A549 treated with AZD2906 at 1 μM for 4 hours (cell line): ENCODE data around the gene ARRDC1. TPM values are rescaled to one million over a fixed set of nuclear protein-coding genes. Genes with fewer than 3 reads are reported as not detected.

Experiments
- total RNA-seq: library from RNA; stranded (reverse); fragments of 200-300 nt; extraction: Qiagen RNA extraction; gene quantifications from 5 replicates; pipeline ENCODE4 v1.2.3, GENCODE V29; 2022

Gene ARRDC1, protein sequence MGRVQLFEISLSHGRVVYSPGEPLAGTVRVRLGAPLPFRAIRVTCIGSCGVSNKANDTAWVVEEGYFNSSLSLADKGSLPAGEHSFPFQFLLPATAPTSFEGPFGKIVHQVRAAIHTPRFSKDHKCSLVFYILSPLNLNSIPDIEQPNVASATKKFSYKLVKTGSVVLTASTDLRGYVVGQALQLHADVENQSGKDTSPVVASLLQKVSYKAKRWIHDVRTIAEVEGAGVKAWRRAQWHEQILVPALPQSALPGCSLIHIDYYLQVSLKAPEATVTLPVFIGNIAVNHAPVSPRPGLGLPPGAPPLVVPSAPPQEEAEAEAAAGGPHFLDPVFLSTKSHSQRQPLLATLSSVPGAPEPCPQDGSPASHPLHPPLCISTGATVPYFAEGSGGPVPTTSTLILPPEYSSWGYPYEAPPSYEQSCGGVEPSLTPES
- total RNA-seq = 43.4 to 73.2 TPM (median 64.8 TPM) in 5 replicates

DNA sequence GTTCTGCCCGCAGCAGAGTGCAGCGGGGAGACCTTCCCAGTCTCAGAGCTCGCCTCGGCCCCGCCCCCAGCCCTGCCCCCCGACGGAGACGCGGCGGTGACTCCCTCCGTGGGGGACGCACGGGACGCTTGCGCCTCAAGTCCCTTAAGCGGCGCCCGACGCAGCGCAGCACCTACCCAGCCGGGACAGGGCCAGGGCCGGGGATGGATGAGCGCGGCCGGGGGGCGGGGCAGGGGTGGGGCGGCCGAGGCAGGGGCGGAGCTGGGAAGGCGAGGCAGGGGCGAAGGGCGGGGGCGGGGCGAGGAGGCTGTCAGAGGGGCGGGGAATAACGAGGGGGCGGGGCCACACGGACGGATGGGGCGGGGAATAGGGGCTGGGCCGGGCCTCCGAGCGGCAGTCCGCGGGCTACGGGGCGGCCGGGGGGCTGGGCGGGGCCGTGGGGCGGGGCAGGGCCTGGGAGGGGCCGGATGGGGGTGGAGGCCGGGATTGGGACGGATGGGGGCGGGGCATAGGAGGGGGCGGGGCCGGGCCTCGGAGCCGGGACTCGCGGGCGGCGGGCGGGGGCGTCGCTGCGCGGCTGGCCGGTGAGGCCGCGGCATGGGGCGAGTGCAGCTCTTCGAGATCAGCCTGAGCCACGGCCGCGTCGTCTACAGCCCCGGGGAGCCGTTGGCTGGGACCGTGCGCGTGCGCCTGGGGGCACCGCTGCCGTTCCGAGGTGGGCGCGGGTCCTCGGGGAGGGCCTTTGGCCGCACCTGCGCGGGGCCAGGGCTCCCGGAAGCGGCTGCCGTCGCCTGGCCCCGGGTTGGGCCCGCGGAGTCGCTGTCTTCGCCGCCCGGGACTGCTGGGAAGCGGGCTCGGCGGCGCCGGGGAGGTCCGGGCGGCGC lies at the start of gene ARRDC1:
Gene ARRDC1 (plus strand): TSS at position 566 of the 884 bp plus-strand sequence. CDS start 32 bp downstream, at position 598.

DNA sequence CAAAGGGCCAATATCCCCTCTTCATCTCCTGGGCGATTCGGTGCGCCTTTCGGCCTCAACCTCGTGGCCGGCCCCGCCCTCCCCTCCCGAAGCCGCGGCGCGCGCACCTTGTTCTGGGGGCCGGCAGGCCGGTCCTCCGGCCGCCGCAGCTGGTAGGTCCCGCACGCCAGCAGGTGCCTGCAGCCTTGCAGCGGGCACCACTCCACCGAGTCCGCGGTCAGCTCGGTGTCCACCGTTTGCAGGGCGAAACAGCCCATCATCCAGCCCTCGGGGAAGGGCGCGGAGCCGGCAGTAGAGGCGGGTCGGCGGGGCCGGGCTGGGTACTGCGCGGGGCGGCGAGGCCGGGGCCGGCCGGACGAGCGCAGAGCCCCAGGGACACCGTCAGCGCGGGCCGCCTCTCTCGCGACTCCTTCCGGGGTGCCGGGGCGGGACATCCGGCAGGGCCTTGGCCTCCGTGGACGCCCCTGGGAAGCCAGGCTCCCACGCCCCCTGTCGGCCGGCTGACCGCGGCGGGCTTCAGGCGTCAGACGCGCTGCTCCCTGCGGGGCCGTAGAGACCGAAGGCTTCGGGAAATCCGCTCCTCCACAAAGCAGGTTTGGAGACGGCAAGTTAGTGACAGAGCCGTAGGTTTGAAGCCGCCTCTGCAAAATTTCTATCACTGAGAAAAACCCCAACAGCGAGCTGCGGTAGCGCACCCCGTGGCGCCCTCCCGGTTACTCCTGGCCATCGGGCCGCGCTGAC lies 26.8 kb upstream of the ARRDC1 start, which contains the start of gene DPH7:
Gene DPH7 (minus strand): TSS at position 408 of the 741 bp plus-strand sequence. CDS start 148 bp downstream, at position 260.

DNA sequence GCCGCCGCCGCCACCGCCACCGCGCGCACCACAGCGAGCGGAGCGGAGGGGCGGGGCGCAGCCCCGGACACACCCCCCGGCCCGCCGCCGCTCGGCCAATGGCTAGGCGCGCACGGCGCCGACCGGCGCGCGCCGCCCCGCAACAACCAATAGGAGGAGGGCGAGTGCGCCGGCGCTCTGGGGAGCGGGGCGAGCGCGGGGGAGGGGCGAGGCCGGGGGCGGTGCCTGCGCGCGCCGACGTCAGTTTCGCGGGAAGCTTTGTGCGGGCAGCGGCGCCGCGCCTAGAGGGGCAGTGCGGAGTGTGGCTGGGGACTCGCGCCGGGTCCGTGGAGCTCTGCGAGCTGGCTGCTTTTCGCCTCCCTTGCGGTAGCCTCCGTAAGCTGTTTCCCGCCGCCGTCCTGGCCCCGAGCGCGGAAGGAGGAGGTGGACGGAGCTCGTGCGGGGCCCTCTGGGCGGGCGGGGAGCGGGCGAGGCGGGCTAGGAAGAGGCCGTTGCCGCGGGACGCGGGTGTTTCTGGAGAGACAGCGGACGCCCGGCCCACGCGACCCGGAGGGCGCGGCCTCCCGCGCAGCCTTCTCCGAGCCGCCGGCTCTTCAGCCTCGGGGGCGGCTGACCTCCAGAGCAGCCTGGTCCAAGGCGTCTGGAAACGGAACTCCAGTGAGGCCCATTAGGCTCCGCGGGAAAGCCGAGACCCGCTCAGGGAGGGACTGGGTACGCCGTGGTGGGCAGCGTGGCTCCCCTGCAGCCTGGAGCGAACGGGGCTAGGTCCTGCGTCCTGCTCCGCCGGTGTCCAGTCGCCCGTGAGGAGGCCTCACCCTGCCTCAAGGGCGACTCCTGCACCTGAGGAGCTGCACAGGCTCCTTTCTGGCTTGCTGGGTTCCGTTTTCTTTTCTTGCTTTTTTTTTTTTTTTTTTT lies 14.8 kb upstream of the ARRDC1 start, which contains the start of gene ZMYND19:
Gene ZMYND19 (minus strand): TSS at position 44 of the 915 bp plus-strand sequence. CDS start 249 bp downstream, outside the sequence.

DNA sequence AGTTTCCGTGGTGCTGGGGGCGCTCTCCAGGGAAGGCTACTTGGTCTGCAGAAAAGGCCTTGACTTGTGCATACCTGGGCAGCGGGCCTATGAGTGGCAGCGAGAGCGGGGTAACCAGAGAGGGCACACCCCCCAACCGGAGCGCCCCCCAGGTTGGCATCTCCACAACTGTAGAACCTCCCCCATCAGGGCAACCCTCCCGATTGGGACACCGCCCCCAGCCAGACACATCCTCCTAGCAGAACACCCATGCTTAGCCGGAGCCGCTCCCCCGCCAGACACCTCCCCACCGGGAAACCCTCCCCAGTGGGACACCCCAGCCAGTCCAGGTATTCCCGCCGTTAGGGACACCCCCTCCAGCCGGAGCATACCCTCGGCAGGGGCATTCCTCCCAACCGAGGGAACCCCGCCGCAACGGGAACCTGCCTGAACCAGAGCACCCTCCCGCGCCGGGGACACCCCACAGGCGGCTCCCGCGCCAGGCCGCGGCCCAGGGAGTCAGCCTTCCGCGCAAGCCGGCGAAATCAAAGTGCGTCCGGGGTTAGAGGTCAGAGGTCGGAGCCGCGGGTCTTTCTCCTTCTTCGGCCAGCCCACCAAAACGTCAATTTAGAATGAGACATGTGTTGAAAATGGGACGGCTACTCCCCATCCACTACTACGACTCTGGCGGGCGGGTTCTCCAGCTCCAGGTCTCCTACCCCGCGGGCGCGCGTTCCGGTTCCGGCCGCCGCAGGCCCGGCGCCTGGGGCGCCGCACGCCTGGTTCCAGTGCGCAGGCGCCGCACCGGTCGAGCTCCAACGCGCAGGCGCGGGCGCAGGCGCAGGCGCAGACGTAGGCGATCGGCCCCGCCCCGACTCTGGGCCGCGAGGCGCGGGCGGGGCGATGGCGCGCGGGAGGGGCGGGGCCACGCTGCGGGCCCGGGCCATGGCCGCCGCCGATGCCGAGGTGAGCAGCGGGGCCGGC lies 12.9 kb downstream of the ARRDC1 start, which contains the start of gene EHMT1:
Gene EHMT1 (plus strand): TSS at position 901 of the 963 bp plus-strand sequence. CDS start 24 bp downstream, at position 925.

Other genes with a start within 250 kb of the ARRDC1 start
- gene EXD3, start 182.5 kb upstream of the ARRDC1 start, total RNA-seq = 4.8 to 6.5 TPM (median 5.7 TPM) in 5 replicates
- gene NOXA1, start 182.3 kb upstream of the ARRDC1 start, total RNA-seq = 0.71 to 1.8 TPM (median 1.6 TPM) in 5 replicates
- gene ENTPD8, start 164.3 kb upstream of the ARRDC1 start, total RNA-seq = 0.07 to 0.24 TPM (median 0.19 TPM) in 5 replicates
- 31.6 to 45.3 TPM (median 40.2 TPM) in 5 replicates for gene NSMF, start 146.4 kb upstream of the ARRDC1 start, total RNA-seq
- 0.44 to 0.80 TPM (median 0.62 TPM) in 5 replicates for gene PNPLA7, start 55.3 kb upstream of the ARRDC1 start, total RNA-seq
- 48.3 to 105 TPM (median 92.7 TPM) in 5 replicates for gene MRPL41, start 53.8 kb upstream of the ARRDC1 start, total RNA-seq
- gene DPH7, start 26.8 kb upstream of the ARRDC1 start, total RNA-seq = 25.2 to 31.2 TPM (median 29.7 TPM) in 5 replicates
- 42.8 to 65.7 TPM (median 61.4 TPM) in 5 replicates for gene ZMYND19, start 15.2 kb upstream of the ARRDC1 start, total RNA-seq
- gene EHMT1, start 13.3 kb downstream of the ARRDC1 start, total RNA-seq = 42.1 to 48.9 TPM (median 43.7 TPM) in 5 replicates